Mucosa of rectum (tissue), 2 donors: ENCODE measurements around the gene AKT3.

Experiments
- H3K27ac ChIP-seq, 2 donors: one replicate each; pipeline ENCODE4 v1.7.0; 2013; ENCODE audit warnings: inconsistent platforms in 2 of 2, low read depth in 2 of 2, low read length in 2 of 2
- H3K27me3 ChIP-seq, 2 donors: one replicate each; pipeline ENCODE4 v1.7.0; 2013; ENCODE audit warnings: low read length in 2 of 2; ENCODE audit not compliant: control insufficient read depth in 2 of 2, insufficient read depth in 2 of 2
- H3K36me3 ChIP-seq, 2 donors: one replicate each; pipeline ENCODE4 v1.7.0; 2013; ENCODE audit warnings: low read length in 2 of 2; ENCODE audit not compliant: control insufficient read depth in 2 of 2, insufficient read depth in 2 of 2
- H3K4me1 ChIP-seq, 2 donors: one replicate each; pipeline ENCODE4 v1.7.0; 2013; ENCODE audit warnings: low read length in 2 of 2, mild to moderate bottlenecking in 1 of 2; ENCODE audit not compliant: control insufficient read depth in 2 of 2, insufficient read depth in 2 of 2
- H3K4me3 ChIP-seq, 2 donors: one replicate each; pipeline ENCODE4 v1.7.0; 2013; ENCODE audit warnings: low read length in 2 of 2
- H3K9ac ChIP-seq, 2 donors: one replicate each; pipeline ENCODE4 v1.7.0; 2013; ENCODE audit warnings: low read length in 2 of 2, low read depth in 1 of 2, mild to moderate bottlenecking in 1 of 2
- H3K9me3 ChIP-seq, 2 donors: one replicate each; pipeline ENCODE4 v1.7.0; 2013; ENCODE audit warnings: low read length in 2 of 2; ENCODE audit not compliant: control insufficient read depth in 2 of 2
- donor health status: healthy.
- donor health status: Normal muscosa, but diverticular disease.

AKT3 gene

DNA sequence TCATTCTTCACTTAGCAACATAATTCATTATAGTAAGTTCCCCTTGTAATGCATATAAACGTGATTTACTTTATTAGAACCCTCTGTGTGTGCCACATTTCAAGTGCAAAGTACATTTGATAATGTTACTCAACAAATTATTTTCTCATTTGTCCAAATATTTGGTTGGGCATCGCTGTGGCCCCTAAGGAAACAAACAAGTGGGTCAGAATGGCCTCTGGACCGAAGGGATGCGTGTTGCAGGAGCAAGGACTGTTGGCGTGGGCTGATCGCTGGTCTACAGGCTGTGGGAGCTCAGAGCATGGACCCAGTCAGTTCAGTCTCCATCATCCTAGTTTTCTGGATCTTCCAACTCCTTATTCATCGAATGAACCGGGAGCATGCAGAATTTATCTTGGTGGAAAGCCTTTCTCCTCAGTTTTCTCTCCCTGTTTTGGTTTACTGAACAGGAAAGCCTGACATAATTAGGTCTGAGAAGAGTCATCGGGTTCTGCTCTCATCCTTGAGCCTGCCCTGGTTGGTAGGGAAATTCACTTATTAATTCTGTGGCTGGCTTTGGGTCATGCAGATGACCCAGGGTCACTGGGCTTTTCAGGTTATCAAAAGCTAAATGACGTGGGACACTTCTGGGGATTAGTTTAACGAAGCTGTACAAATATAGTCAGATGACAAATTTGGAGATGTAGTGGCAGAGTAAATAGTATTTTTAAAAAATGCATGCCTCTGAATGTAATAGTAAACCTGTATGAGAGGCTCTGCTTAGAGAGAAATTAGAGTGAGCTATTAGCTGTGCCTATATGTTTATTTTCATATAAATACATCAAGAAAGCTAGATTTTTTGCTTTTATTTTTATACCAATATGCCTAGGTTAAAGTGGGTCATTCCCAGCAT lies 394.0 kb downstream of the AKT3 start:
- Histone ChIP-seq H3K9me3 (no peaks in the 10 kb centered on the region), H3K4me1 (no peaks in the 10 kb centered on the region), H3K27me3 (no peaks in the 10 kb centered on the region), H3K4me3 (no peak overlapping the region), H3K36me3 (no peaks in the 10 kb centered on the region), H3K9ac (no peak overlapping the region), H3K27ac (no peak overlapping the region)

DNA sequence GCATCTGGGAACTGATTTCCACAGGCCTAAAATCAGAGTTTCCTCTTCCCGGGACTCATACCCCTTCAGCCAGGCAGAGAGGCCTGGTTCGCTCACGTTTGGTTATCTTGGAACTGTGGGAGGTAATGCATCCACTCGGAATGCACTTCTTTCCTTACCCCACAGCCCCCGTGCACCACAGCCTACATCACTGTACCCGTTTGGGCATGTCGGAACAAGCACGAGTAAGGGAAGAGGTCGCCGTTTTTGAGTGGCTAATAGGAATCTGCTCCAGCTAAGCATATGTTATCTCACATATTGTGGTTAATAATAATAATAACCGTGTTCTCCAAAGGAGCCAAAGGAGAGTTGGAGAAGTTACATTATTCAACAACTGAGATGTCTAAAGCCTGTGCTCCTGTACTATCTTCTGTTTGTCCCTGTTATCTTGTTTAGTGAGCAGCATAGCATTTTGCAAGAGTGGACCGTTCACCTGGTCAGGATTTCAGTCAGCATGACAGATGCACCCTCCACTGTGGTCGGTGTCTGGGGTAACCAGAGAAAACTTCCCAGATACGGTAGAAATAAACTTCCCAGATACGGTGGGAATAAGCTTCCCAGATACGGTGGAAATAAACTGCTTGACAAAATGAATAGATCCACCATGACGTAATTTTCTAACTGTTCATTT lies 395.6 kb downstream of the AKT3 start:
- H3K9me3 ChIP-seq = no peaks in the 10 kb centered on the region
- no peak overlapping the region for H3K4me3 ChIP-seq
- H3K36me3 ChIP-seq = no peaks in the 10 kb centered on the region
- no peak overlapping the region for H3K9ac ChIP-seq
- H3K27me3 ChIP-seq = no peaks in the 10 kb centered on the region
- no peak overlapping the region for H3K27ac ChIP-seq
- no peaks in the 10 kb centered on the region for H3K4me1 ChIP-seq

DNA sequence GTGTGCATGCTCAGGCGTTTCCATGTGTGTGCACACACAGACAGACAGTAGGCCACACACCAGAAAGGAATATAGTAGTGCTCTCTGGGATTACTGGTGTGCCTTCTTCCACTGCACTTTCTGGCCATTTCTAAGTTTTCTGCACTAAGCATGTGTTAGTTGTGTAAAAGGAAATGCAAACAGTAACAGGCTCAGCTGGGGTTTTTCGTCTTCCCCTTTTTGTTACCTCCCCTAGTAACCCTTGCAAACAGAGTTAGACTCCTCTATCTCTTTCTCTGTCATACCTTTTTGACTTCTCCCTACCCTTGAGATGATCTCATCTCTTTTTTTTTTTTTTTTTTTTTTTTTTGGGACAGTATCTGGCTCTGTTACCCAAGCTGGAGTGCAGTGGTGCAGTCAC lies 398.0 kb downstream of the AKT3 start:
- no peak overlapping the region for H3K27ac ChIP-seq
- H3K9ac ChIP-seq = no peak overlapping the region
- H3K27me3 ChIP-seq = no peaks in the 10 kb centered on the region
- no peaks in the 10 kb centered on the region for H3K4me1 ChIP-seq
- H3K36me3 ChIP-seq = no peaks in the 10 kb centered on the region
- H3K9me3 ChIP-seq = no peaks in the 10 kb centered on the region
- no peak overlapping the region for H3K4me3 ChIP-seq

DNA sequence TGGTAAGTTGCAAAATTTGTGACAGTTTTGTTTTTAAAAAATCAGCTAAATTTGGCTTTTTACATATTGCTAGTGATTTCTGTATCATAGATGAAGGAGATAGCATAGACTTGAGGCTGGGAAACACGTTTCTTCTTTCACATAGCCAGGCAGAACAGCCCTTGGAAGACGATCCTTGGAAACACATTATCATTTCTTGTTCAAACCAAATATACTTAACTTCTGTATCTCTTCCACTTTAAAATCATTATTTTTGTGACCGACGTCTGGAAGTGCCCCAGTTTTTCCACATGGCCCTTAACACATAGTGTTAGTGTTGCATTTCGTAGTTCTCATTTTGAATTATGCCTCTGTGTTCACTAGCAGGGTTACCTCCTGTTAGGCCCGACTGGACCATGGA lies 400.7 kb downstream of the AKT3 start:
- H3K4me1 ChIP-seq = no peaks in the 10 kb centered on the region
- H3K27ac ChIP-seq = no peak overlapping the region
- no peaks in the 10 kb centered on the region for H3K36me3 ChIP-seq

DNA sequence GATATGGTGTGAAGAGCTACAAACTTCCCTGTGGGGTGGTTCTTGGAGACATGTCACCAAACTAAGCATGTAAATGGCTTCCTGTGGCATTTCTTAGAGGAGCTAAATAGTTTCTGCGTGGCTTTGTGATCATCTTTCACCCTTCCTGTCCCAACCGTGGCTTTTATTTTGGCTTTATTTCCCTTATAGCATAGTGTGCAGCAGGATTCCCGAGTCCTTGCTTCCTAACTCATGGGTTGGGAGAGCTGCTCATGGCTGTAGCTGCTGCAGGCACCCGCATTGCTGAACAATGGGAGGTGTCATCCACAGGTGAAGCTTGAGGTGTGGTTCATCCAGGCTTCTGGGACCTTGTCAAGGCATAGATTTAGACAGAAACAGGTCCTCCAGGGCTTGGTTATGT lies 402.2 kb downstream of the AKT3 start:
- H3K27ac ChIP-seq = no peak overlapping the region
- H3K36me3 ChIP-seq = no peaks in the 10 kb centered on the region

More for the DNA sequence above, 400.7 kb downstream of the AKT3 start:
- no peak overlapping the region for H3K9ac ChIP-seq
- H3K4me3 ChIP-seq = no peak overlapping the region
- no peaks in the 10 kb centered on the region for H3K27me3 ChIP-seq
- no peaks in the 10 kb centered on the region for H3K9me3 ChIP-seq

DNA sequence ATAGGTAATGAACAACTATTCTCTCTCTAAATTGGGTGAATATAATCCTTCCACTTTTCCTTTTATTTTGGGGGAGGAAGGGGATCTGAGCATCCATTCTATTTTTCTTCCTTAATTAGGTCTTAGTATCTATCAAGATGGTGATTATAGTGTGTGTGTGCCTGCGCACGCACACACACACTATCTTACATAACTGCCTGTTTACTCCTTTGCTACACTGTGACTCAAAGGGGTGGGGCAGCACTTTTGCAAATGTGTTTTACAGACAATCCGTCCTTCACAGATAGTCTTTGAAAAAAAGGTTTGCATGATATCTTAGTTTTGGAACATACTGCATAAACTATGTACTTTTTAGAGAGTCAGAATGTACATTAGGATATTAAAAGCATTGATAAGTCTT lies 402.7 kb downstream of the AKT3 start:
- Histone ChIP-seq H3K9me3 (no peaks in the 10 kb centered on the region), H3K36me3 (no peaks in the 10 kb centered on the region), H3K27me3 (no peaks in the 10 kb centered on the region), H3K4me1 (no peaks in the 10 kb centered on the region), H3K27ac (no peak overlapping the region), H3K9ac (no peak overlapping the region), H3K4me3 (no peak overlapping the region)

More for the DNA sequence above, 402.2 kb downstream of the AKT3 start:
- no peaks in the 10 kb centered on the region for H3K9me3 ChIP-seq
- no peak overlapping the region for H3K9ac ChIP-seq
- no peaks in the 10 kb centered on the region for H3K27me3 ChIP-seq
- no peak overlapping the region for H3K4me3 ChIP-seq
- no peaks in the 10 kb centered on the region for H3K4me1 ChIP-seq

DNA sequence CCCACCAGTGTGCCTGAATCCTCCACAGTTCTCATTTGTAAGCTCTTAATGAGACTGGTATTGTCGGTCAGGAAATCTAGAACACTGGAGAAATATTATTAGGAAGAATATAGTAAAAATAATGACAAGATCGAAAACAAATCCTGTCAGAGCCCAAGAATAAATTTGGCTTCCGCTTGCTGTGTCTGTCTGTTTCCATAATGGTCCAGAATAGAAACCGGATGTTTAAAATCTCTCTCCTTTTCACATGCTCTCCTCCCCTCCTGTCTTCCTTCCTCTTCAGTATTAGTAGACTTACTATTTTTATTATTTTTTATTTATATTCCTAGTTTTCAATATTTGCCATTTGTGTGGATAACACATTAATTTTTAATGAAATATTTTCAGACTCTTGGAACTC lies 406.5 kb downstream of the AKT3 start:
- Histone ChIP-seq H3K9ac (no peak overlapping the region), H3K36me3 (no peaks in the 10 kb centered on the region), H3K27ac (no peak overlapping the region), H3K9me3 (no peaks in the 10 kb centered on the region), H3K4me1 (no peaks in the 10 kb centered on the region), H3K4me3 (no peak overlapping the region), H3K27me3 (no peaks in the 10 kb centered on the region)

DNA sequence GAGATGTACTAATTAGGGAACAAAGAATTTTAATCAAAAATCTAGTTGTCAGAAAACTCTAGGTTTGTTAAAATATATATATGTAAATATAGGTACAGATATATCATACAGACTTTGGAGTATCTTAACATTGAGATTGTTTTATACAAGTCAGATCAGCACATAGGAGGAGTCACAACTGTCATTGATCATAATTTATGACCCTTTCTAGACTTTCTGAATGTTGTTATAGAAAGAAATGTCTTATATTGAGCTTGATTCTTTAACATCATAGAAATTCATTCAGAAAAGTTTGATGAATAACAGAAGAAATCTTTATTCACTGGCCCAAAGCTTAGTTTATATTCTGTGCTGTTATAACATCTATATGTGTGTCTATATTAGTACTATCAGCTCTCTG lies 408.4 kb downstream of the AKT3 start:
- Histone ChIP-seq H3K27ac (no peak overlapping the region), H3K9ac (no peak overlapping the region), H3K4me3 (no peak overlapping the region), H3K4me1 (no peaks in the 10 kb centered on the region), H3K27me3 (no peaks in the 10 kb centered on the region), H3K36me3 (no peaks in the 10 kb centered on the region), H3K9me3 (no peaks in the 10 kb centered on the region)

DNA sequence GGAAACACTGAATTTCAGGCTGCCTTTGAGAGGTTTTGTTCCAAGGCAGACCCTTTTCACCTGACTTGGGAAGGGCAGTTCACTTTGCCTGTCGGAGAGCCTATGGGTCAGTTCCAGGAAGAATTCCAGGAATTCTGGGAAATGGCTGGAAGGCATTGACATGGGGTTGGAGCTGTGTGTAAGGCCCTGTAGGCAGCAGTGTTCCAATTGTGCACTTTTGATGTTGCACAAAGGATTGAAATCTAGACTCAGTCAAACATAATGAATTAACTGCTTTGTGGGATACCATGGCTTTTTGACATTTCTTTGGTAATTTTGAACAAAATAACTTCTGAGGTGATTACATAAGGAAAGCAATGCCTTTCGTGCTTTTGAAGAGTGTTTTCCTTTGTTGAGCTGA lies 409.6 kb downstream of the AKT3 start:
- no peaks in the 10 kb centered on the region for H3K9me3 ChIP-seq
- no peak overlapping the region for H3K27ac ChIP-seq
- no peaks in the 10 kb centered on the region for H3K36me3 ChIP-seq
- no peaks in the 10 kb centered on the region for H3K27me3 ChIP-seq
- H3K4me1 ChIP-seq = no peaks in the 10 kb centered on the region
- H3K4me3 ChIP-seq = no peak overlapping the region
- H3K9ac ChIP-seq = no peak overlapping the region

DNA sequence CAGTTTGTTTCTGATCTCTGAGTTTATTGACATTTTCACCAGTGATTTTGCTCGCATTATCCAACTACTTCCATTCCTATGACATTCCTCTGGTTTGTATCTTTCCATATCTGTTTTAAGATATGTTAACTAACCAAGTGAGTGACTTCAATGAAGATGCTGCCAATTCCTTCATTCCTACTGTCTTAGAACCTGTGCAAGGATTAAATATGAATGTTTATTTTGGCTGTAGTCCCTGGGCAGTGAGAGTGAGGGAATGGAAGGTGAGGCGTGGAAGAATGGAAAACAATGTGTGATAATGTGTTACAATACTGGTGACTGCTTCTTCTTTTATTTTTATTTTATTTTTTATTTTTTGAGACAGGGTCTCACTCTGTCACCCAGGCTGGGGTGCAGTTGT lies 411.2 kb downstream of the AKT3 start:
- H3K27me3 ChIP-seq = no peaks in the 10 kb centered on the region
- H3K9ac ChIP-seq = no peak overlapping the region
- H3K36me3 ChIP-seq = no peaks in the 10 kb centered on the region

More for the DNA sequence above, 411.2 kb downstream of the AKT3 start:
- H3K9me3 ChIP-seq = no peaks in the 10 kb centered on the region
- no peak overlapping the region for H3K27ac ChIP-seq
- no peaks in the 10 kb centered on the region for H3K4me1 ChIP-seq
- H3K4me3 ChIP-seq = no peak overlapping the region
